HepG2 (cell line): ENCODE measurements around the gene CAD. TPM values are rescaled to one million over a fixed set of nuclear protein-coding genes. Genes with fewer than 3 reads are reported as not detected.
A peak's percentile ranks its signal among the peaks of the same experiment; 100 is the strongest.

ENCODE experiments used
- AKAP8 ChIP-seq: sonication (generic); formaldehyde crosslinking; IDR thresholded peaks from 2 replicates; pipeline ENCODE4 v1.5.1; 2020; ENCODE audit warnings: mild to moderate bottlenecking, missing genetic modification reagents
- CC2D1A ChIP-seq: sonication (generic); formaldehyde crosslinking; IDR thresholded peaks from 2 replicates; pipeline ENCODE4 v1.8.1; 2023; ENCODE audit warnings: mild to moderate bottlenecking, missing genetic modification reagents
- CCAR2 ChIP-seq: fragments of 200-400 bp; formaldehyde crosslinking; optimal IDR thresholded peaks from 2 replicates; pipeline ENCODE3; 2018; ENCODE audit warnings: low read depth, mild to moderate bottlenecking, low read length, moderate library complexity
- JUND ChIP-seq: sonication (generic); formaldehyde crosslinking; IDR thresholded peaks from 2 replicates; pipeline ENCODE4 v1.8.0; 2022; ENCODE audit warnings: mild to moderate bottlenecking, missing genetic modification reagents
- MTF2 ChIP-seq: sonication (generic); formaldehyde crosslinking; IDR thresholded peaks from 2 replicates; pipeline ENCODE4 v1.5.0; 2020; ENCODE audit warnings: missing genetic modification reagents, borderline replicate concordance
- NR3C1 ChIP-seq: sonication (generic); formaldehyde crosslinking; IDR thresholded peaks from 2 replicates; pipeline ENCODE4 v1.4.0; 2020; ENCODE audit warnings: missing genetic modification reagents
- ONECUT2 ChIP-seq: sonication (generic); formaldehyde crosslinking; IDR thresholded peaks from 2 replicates; pipeline ENCODE4 v1.4.0; 2020; ENCODE audit warnings: missing genetic modification reagents
- PCBP2 ChIP-seq: fragments of 200-400 bp; formaldehyde crosslinking; optimal IDR thresholded peaks from 2 replicates; pipeline ENCODE3; 2018; ENCODE audit warnings: low read length, low read depth; ENCODE audit not compliant: poor library complexity, severe bottlenecking
- SMYD3 ChIP-seq: sonication (generic); formaldehyde crosslinking; IDR thresholded peaks from 2 replicates; pipeline ENCODE4 v1.8.1; 2023; ENCODE audit warnings: mild to moderate bottlenecking, missing genetic modification reagents
- YEATS2 ChIP-seq: sonication (generic); formaldehyde crosslinking; IDR thresholded peaks from 2 replicates; pipeline ENCODE4 v1.4.0; 2020; ENCODE audit warnings: missing genetic modification reagents, borderline replicate concordance
- ZNF10 ChIP-seq: sonication (generic); formaldehyde crosslinking; IDR thresholded peaks from 2 replicates; pipeline ENCODE4 v1.4.0; 2020; ENCODE audit warnings: mild to moderate bottlenecking, low read depth, missing genetic modification reagents, borderline replicate concordance
- ZNF205 ChIP-seq: IDR thresholded peaks from 2 replicates; pipeline ENCODE4 v1.6.1; 2018; ENCODE audit warnings: missing biosample characterization, missing genetic modification reagents
- ZNF207 ChIP-seq: fragments of 450-650 bp; IDR thresholded peaks from 2 replicates; pipeline ENCODE4 v1.6.1; 2016; ENCODE audit warnings: antibody characterized with exemption, borderline replicate concordance
- ZNF619 ChIP-seq: sonication (generic); formaldehyde crosslinking; IDR thresholded peaks from 2 replicates; pipeline ENCODE4 v1.4.0; 2020; ENCODE audit warnings: mild to moderate bottlenecking, missing genetic modification reagents
- ZNF704 ChIP-seq: sonication (generic); formaldehyde crosslinking; IDR thresholded peaks from 2 replicates; pipeline ENCODE4 v1.8.1; 2023; ENCODE audit warnings: mild to moderate bottlenecking, inconsistent platforms, moderate library complexity, missing genetic modification reagents, borderline replicate concordance
- ZNF768 ChIP-seq: sonication (generic); formaldehyde crosslinking; IDR thresholded peaks from 2 replicates; pipeline ENCODE4 v1.4.0; 2020; ENCODE audit warnings: missing genetic modification reagents
- ZNF891 ChIP-seq: sonication (generic); formaldehyde crosslinking; IDR thresholded peaks from 2 replicates; pipeline ENCODE4 v1.5.0; 2020; ENCODE audit warnings: mild to moderate bottlenecking, missing genetic modification reagents
- ZUFSP ChIP-seq: sonication (generic); formaldehyde crosslinking; IDR thresholded peaks from 2 replicates; pipeline ENCODE4 v1.9.0; 2021; ENCODE audit warnings: missing genetic modification reagents, mild to moderate bottlenecking, borderline replicate concordance
- polyA plus RNA-seq, 8 experiments: library from polyadenylated mRNA; depleted of rRNA in 3 of 8; stranded (reverse) in 7 of 8; unstranded in 1 of 8; fragments of >200 nt; fragmentation: Illumina TruSeq in 4 of 8; extraction: Trizol in 4 of 8; gene quantifications; 2 replicates each; pipeline versions ENCODE4 v1.2.1 to v1.2.3, GENCODE V29; 2011 to 2016; ENCODE audit warnings: low read depth in 4 of 8, missing spikeins in 1 of 8, mixed read lengths in 1 of 8; ENCODE audit not compliant: insufficient read depth in 1 of 8
- total RNA-seq, 5 experiments: library from RNA; depleted of rRNA; stranded (reverse); fragments of >200 nt; fragmentation: Illumina TruSeq; extraction: Trizol; gene quantifications; 2 replicates each; pipeline ENCODE4 v1.2.3, GENCODE V29; 2016; ENCODE audit warnings: low read depth in 1 of 5
- TF ChIP-seq, protein P1 (sequence below): sonication (generic); formaldehyde crosslinking; IDR thresholded peaks from 2 replicates; pipeline ENCODE4 v1.5.0; 2020; ENCODE audit warnings: mild to moderate bottlenecking, missing genetic modification reagents
- TF ChIP-seq, protein P2 (sequence below): fragments of 450-650 bp; IDR thresholded peaks from 2 replicates; pipeline ENCODE4 v1.6.1; 2017; ENCODE audit warnings: mild to moderate bottlenecking

The CAD gene
- total and polyA plus RNA-seq, 2 of the 13 experiments (the other 11 are each of a cell fraction or from before 2014, with no cell fraction given): 21.7 to 37.0 TPM

DNA sequence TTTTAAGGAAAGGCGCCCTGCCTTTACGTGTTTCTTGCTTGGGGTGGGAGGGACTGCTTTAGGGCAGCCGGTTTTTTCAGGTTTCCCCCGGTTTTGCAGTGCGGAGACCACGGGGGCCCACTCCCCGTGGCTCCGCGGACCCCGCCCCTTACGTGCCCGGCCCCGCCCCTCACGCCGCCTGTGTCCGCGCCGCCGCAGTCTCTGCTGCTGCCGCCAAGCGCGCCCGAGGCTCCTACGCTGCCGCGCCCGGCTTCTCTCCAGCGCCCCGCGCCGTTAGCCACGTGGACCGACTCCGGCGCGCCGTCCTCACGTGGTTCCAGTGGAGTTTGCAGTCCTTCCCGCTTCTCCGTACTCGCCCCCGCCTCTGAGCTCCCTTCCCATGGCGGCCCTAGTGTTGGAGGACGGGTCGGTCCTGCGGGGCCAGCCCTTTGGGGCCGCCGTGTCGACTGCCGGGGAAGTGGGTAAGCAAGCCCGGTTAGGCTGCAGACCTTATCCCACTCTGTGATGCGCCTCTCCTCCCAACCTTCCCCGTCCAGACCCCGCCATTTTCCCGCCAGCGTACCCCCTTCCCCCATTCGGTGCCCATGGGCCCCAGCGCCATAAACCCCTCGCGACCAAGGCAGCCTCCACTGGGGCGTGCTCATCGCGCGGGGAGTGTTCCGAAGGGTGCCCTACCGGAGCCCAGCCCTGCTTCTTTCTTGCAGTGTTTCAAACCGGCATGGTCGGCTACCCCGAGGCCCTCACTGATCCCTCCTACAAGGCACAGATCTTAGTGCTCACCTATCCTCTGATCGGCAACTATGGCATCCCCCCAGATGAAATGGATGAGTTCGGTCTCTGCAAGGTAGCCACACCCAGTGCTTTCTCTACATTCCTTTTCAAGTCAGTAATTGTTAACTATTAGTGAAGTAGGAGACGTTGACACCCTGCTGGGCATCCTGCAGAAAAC, at the start of gene CAD (continued):
- TF ChIP-seq, protein P1, sequence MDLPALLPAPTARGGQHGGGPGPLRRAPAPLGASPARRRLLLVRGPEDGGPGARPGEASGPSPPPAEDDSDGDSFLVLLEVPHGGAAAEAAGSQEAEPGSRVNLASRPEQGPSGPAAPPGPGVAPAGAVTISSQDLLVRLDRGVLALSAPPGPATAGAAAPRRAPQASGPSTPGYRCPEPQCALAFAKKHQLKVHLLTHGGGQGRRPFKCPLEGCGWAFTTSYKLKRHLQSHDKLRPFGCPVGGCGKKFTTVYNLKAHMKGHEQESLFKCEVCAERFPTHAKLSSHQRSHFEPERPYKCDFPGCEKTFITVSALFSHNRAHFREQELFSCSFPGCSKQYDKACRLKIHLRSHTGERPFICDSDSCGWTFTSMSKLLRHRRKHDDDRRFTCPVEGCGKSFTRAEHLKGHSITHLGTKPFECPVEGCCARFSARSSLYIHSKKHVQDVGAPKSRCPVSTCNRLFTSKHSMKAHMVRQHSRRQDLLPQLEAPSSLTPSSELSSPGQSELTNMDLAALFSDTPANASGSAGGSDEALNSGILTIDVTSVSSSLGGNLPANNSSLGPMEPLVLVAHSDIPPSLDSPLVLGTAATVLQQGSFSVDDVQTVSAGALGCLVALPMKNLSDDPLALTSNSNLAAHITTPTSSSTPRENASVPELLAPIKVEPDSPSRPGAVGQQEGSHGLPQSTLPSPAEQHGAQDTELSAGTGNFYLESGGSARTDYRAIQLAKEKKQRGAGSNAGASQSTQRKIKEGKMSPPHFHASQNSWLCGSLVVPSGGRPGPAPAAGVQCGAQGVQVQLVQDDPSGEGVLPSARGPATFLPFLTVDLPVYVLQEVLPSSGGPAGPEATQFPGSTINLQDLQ (CRISPR knock-in tag): 0 out of 2 replicates have a peak, but pooled peaks have one; percentile 80
- TF ChIP-seq ZNF205 (CRISPR knock-in tag): peak; percentile 50; the same call in 1 of the 2 replicates
- TF ChIP-seq PCBP2: no peak
- TF ChIP-seq MTF2: no peak
- TF ChIP-seq CC2D1A (CRISPR knock-in tag): no peak
- TF ChIP-seq ZUFSP: no peak
- no peak for TF ChIP-seq CCAR2
- TF ChIP-seq ZNF619 (CRISPR knock-in tag): peak; percentile 79; the same call in 1 of the 2 replicates
- TF ChIP-seq AKAP8 (CRISPR knock-in tag): peak; percentile 54; the same call in 1 of the 2 replicates
- TF ChIP-seq SMYD3 (CRISPR knock-in tag): no peak; the same call in 1 of the 2 replicates
- 0 out of 2 replicates have a peak, but pooled peaks have one; percentile 33 for TF ChIP-seq ZNF891 (CRISPR knock-in tag)
- peak; percentile 42; the same call in 1 of the 2 replicates for TF ChIP-seq YEATS2 (CRISPR knock-in tag)
- TF ChIP-seq ONECUT2 (CRISPR knock-in tag): no peak
- peak; percentile 55; the same call in 1 of the 2 replicates for TF ChIP-seq ZNF768
- TF ChIP-seq, protein P2, sequence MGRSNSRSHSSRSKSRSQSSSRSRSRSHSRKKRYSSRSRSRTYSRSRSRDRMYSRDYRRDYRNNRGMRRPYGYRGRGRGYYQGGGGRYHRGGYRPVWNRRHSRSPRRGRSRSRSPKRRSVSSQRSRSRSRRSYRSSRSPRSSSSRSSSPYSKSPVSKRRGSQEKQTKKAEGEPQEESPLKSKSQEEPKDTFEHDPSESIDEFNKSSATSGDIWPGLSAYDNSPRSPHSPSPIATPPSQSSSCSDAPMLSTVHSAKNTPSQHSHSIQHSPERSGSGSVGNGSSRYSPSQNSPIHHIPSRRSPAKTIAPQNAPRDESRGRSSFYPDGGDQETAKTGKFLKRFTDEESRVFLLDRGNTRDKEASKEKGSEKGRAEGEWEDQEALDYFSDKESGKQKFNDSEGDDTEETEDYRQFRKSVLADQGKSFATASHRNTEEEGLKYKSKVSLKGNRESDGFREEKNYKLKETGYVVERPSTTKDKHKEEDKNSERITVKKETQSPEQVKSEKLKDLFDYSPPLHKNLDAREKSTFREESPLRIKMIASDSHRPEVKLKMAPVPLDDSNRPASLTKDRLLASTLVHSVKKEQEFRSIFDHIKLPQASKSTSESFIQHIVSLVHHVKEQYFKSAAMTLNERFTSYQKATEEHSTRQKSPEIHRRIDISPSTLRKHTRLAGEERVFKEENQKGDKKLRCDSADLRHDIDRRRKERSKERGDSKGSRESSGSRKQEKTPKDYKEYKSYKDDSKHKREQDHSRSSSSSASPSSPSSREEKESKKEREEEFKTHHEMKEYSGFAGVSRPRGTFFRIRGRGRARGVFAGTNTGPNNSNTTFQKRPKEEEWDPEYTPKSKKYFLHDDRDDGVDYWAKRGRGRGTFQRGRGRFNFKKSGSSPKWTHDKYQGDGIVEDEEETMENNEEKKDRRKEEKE: no peak
- TF ChIP-seq ZNF10 (CRISPR knock-in tag): no peak
- TF ChIP-seq NR3C1 (CRISPR knock-in tag): no peak
- TF ChIP-seq ZNF704: 0 out of 2 replicates have a peak, but pooled peaks have one; percentile 57
- no peak for TF ChIP-seq JUND (CRISPR knock-in tag)
- no peak for TF ChIP-seq ZNF207
